Measurements from ENCODE around the gene VAPB.

The VAPB gene

DNA sequence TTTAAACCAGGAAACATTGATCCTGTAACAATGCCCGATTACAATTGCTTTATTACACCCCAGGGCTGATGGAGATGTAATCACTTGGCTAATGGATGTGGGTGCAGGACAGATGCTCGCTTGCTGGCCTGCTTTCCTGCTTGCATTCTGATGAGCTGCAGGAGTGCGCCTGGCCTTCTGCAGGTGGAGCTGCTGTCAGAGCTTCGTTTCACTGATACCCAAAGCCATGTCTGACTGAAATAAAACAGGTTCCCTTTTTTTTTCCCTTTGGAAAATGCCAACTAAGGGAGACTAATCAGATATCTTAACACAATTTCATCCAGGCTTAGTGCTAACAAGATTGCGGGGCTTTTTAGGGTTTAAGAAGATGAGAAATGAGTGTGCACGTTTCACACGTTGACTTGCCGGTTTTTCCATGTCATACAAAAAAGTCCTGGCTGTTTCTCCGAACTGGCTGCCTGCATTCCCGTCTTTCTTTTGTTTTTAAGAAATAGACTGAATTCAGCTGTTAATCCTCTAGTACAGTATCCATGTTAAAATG, 60.7 kb downstream of the VAPB start:
- TF ChIP-seq, protein P1, sequence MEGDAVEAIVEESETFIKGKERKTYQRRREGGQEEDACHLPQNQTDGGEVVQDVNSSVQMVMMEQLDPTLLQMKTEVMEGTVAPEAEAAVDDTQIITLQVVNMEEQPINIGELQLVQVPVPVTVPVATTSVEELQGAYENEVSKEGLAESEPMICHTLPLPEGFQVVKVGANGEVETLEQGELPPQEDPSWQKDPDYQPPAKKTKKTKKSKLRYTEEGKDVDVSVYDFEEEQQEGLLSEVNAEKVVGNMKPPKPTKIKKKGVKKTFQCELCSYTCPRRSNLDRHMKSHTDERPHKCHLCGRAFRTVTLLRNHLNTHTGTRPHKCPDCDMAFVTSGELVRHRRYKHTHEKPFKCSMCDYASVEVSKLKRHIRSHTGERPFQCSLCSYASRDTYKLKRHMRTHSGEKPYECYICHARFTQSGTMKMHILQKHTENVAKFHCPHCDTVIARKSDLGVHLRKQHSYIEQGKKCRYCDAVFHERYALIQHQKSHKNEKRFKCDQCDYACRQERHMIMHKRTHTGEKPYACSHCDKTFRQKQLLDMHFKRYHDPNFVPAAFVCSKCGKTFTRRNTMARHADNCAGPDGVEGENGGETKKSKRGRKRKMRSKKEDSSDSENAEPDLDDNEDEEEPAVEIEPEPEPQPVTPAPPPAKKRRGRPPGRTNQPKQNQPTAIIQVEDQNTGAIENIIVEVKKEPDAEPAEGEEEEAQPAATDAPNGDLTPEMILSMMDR (IDR thresholded peaks at IDR 0.05; ENCODE audit: control insufficient read depth, extremely low read depth, insufficient read depth) = no peak
- DNase-seq (ENCODE audit: low read depth) = no peak
- no peak overlapping the region for H3K4me3 ChIP-seq (ENCODE audit: low read depth, low read length)

DNA sequence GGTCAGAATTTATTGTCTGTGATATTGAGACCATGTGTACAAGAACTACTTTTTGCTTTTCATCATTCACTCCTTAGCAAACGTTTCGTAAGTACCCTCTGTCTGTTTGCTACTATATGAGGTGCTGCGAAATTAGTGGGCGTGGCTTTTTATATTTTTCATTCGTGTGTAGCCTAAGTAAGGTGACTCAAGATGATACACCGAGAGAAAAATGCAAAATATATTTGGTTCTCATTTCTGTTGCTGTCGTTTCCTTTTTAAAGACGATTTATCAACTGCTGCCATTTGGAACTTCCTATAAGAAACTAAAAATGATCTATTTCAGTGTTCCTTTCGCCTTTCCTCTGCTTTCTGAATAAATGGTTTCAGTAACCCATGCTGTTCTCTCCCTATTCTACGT, 61.2 kb downstream of the VAPB start:
- DNase-seq (ENCODE audit: low read depth) = no peak
- H3K4me3 ChIP-seq (ENCODE audit: low read depth, low read length) = no peak overlapping the region
- TF ChIP-seq, protein P1 (IDR thresholded peaks at IDR 0.05; ENCODE audit: control insufficient read depth, extremely low read depth, insufficient read depth) = no peak

DNA sequence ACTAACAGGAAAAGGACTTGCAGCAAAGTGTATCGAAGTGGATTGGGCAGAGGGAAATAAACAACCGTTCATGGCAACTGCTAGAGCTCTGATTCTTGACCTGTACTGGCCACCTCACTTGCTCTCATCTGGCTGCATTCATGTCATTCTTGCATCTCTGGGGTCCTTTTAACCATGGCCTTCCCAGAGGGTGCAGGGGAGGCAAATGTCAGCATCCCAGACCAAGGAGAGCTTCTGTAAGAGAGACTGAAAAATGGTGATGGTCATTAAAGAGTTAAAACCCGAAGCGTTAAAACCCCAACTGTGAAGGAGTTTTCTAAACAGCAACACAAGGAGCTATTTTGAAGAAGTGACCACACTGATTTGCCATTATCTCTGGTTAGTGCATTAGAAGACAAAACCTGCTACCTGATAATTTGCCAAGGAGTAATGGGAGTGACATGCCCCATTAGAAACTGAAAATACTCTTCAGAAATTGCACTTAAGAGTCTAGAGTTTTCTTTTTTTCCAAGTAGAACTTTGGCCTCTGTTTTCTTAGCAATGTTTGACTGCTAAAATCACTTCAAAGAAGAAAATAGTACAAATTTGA, 63.7 kb downstream of the VAPB start:
- TF ChIP-seq, protein P1 (IDR thresholded peaks at IDR 0.05; ENCODE audit: control insufficient read depth, extremely low read depth, insufficient read depth) = no peak
- no peak overlapping the region for H3K4me3 ChIP-seq (ENCODE audit: low read depth, low read length)
- DNase-seq (ENCODE audit: low read depth) = no peak

DNA sequence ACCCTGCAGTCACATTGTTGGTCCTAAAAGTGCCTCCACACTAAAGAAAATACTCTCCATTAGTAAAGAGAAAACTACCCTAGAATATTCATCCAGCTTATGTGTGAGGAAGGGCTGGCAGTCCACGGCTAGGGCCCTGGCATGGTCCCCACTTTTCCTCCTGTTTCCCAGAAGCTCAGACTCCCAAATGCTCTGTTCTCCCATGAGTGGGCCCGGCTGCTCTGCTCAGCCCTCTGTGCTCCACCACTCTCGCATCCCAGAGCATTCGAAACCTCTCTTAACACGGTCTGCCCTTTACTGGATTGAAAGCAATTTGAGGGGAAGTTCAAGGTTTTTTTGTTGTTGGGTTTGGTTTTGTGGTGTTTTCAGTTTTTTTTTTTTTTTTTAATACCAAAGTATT, 64.4 kb downstream of the VAPB start:
- TF ChIP-seq, protein P1 (IDR thresholded peaks at IDR 0.05; ENCODE audit: control insufficient read depth, extremely low read depth, insufficient read depth) = no peak
- DNase-seq (ENCODE audit: low read depth) = no peak
- no peak overlapping the region for H3K4me3 ChIP-seq (ENCODE audit: low read depth, low read length)

DNA sequence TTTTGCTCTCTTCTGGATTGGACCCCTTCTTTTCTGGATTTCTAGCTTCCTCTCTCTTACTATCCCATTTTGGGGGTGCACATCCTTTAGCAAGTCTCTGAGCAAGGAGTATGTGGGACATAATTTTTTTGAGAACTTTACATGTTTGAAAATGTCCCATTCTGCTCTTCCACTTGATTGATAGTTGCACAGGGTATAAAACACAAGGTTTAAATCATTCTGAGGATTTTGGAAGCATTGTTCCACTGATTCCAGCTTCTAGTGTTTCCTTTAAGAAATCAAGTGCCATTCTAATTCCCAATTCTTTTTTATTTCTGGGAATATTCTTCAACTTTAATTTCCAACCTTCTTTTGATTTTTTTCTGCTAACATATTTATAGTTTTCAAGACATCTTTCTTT, 65.4 kb downstream of the VAPB start:
- no peak overlapping the region for H3K4me3 ChIP-seq (ENCODE audit: low read depth, low read length)
- TF ChIP-seq, protein P1 (IDR thresholded peaks at IDR 0.05; ENCODE audit: control insufficient read depth, extremely low read depth, insufficient read depth) = no peak

DNA sequence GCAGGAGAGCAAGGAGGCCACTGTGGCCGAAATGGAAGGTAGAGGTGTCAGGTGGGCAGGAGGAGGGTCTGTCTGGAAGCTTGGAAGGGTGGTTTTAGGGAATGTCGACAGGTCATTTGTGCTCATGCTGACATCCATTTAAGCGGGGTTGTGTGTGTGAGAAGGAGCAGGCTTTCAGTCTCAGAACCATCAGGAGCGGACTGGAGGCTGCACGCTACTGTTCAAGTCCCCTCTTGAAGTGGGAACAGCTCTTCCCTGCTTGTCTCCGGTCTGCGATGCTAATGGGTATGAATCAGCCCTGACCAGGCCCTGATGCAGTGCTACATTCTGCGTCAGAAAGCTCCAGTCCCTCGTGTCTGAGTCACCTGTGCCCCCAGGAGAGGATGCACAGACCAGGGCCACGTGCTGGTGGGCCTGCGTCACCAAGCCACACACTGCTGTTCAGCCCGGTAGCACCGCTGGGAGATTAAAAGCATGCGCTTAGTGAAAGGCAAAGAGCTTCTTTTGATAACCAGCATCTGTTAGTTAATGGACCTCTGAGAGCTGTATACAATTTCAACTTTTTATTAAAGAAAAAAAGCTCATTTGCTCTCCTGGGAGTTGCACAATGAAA, 68.2 kb downstream of the VAPB start:
- DNase-seq (ENCODE audit: low read depth) = no peak
- TF ChIP-seq, protein P1 (IDR thresholded peaks at IDR 0.05; ENCODE audit: control insufficient read depth, extremely low read depth, insufficient read depth) = no peak
- no peak overlapping the region for H3K4me3 ChIP-seq (ENCODE audit: low read depth, low read length)

More for the DNA sequence above, 65.4 kb downstream of the VAPB start:
- no peak for DNase-seq (ENCODE audit: low read depth)

All from LNCaP clone FGC (cell line).